ENCODE results near the gene RNF34. TPM values are rescaled to one million over a fixed set of nuclear protein-coding genes. Genes with fewer than 3 reads are reported as not detected.

The RNF34 gene
- total RNA-seq, 1 experiment from 2014 or later, result 53.6 TPM

DNA sequence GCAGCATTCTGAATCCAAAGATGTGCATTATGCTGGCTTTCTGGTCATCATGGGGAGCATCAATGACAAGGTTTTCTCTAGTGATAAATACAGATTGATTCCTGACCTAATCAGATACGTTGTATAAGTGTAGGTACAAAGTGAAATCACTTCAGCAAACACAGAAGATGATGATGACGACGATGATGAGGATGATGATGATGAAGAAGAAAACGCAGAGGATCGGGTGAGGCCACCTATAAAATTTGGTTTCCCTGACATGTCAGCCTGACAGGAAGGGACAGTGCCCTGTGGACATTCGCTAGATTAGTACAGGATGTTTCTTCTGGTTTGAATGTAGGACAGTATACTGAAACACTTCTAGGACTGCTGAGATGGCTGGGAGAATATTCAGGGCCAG is 20.2 kb downstream of the RNF34 start (continued):
- TF ChIP-seq ZNF138 (CRISPR knock-in tag; conservative IDR thresholded peaks at IDR 0.05) (no peak), KAT7 (CRISPR knock-in tag; IDR thresholded peaks at IDR 0.05; ENCODE audit: borderline replicate concordance) (no peak), TP53 (CRISPR knock-in tag; IDR thresholded peaks at IDR 0.05) (no peak), JAZF1 (CRISPR knock-in tag; IDR thresholded peaks at IDR 0.05) (no peak)
- TF ChIP-seq, protein P1, sequence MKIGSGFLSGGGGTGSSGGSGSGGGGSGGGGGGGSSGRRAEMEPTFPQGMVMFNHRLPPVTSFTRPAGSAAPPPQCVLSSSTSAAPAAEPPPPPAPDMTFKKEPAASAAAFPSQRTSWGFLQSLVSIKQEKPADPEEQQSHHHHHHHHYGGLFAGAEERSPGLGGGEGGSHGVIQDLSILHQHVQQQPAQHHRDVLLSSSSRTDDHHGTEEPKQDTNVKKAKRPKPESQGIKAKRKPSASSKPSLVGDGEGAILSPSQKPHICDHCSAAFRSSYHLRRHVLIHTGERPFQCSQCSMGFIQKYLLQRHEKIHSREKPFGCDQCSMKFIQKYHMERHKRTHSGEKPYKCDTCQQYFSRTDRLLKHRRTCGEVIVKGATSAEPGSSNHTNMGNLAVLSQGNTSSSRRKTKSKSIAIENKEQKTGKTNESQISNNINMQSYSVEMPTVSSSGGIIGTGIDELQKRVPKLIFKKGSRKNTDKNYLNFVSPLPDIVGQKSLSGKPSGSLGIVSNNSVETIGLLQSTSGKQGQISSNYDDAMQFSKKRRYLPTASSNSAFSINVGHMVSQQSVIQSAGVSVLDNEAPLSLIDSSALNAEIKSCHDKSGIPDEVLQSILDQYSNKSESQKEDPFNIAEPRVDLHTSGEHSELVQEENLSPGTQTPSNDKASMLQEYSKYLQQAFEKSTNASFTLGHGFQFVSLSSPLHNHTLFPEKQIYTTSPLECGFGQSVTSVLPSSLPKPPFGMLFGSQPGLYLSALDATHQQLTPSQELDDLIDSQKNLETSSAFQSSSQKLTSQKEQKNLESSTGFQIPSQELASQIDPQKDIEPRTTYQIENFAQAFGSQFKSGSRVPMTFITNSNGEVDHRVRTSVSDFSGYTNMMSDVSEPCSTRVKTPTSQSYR (CRISPR knock-in tag; IDR thresholded peaks at IDR 0.05), result no peak

DNA sequence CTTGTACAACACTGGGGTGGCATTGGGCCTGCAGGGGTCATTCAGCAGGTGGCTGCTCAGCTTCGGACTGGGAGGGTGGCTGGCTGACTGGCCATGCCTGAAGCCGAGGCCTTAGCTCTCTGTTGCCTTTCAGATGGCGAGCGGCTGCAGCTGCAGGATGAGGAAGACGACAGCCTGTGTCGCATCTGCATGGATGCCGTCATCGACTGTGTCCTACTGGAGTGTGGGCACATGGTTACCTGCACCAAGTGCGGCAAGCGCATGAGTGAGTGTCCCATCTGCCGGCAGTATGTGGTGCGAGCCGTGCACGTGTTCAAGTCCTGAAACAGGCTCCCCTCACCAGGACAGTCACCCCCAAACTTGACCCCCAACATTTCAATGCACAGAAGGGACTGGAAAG is 23.3 kb downstream of the RNF34 start:
- H3K27ac Mint-ChIP-seq, result peak overlapping the region; percentile 63; the same call in 1 of the 2 replicates

DNA sequence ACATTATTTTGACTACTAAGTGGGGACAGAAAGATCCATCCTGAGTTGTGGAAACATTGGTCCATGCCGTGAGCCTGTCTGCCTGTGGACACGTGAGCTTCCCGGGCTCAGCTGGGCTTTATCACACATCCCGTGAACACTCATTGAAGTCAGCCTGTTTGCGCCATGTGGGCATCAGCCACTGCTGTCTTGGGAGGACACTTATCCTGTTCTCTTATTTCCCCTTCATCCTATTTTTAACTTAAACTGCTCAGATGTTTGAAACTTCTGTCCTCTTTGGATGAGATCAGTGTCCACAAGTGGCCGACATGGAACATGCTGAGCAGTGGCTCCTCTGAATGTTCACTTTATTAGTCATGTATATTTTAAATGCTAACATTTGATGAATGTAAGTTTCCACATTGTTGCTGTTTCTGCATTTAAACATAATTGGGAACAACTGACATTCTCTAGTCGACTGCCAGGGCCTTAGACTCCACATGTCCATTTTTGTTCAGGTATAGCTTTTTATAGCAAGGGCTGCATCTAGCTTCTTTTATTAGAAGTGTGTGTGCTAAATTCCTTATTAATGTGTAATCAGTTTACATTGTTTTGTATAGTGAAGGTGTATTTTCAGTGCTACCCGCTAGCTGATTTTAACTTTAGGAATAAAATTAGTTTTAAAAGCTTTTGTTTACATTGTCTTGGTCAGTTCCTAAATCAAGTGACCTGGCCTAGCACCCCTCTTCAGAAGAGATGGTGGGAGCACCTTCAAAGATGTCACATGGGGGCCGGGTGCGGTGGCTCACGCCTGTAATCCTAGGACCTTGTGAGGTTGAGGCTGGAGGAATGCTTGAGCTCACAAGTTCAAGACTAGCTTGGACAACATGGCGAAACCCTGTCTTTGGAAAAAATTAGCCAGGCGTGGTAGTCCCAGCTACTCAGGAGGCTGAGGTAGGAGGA is 24.0 kb downstream of the RNF34 start:
- H3K36me3 Mint-ChIP-seq, result peaks cover 80% of the 10 kb centered on the region
- H3K4me3 Mint-ChIP-seq, result no peak overlapping the region
- H3K27ac Mint-ChIP-seq, result no peak overlapping the region; the same call in 1 of the 2 replicates
- ChIA-PET POLR2A (interaction anchor here (0.5 kb wide), 1 partner anchor 212 kb away, joined by 5 read pairs; no protein-coding TSS in a partner anchor), CTCF (interaction anchor here (4.5 kb wide), 1 partner anchor 19 kb away, joined by 22 read pairs; no protein-coding TSS in a partner anchor)
- ATAC-seq, result no peak
- DNase-seq (ENCODE audit: low spot score), result no peak
- no peaks in the 10 kb centered on the region for H3K27me3 Mint-ChIP-seq (ENCODE audit: low read depth)
- H3K9me3 Mint-ChIP-seq, result no peaks in the 10 kb centered on the region
- TF ChIP-seq NFYB (CRISPR knock-in tag; conservative IDR thresholded peaks at IDR 0.05; ENCODE audit: low read depth), result no peak
- TF ChIP-seq PRRX2 (CRISPR knock-in tag; IDR thresholded peaks at IDR 0.05), result no peak
- TF ChIP-seq ZNF219 (CRISPR knock-in tag; IDR thresholded peaks at IDR 0.05; ENCODE audit: borderline replicate concordance), result no peak
- TF ChIP-seq FOXJ3 (CRISPR knock-in tag; IDR thresholded peaks at IDR 0.05; ENCODE audit: borderline replicate concordance), result no peak
- TF ChIP-seq NR3C1 (CRISPR knock-in tag; conservative IDR thresholded peaks at IDR 0.05; ENCODE audit: low read depth), result no peak
- no peak for TF ChIP-seq TEAD4 (CRISPR knock-in tag; IDR thresholded peaks at IDR 0.05)
- TF ChIP-seq SOX15 (CRISPR knock-in tag; IDR thresholded peaks at IDR 0.05), result no peak
- TF ChIP-seq GABPB1 (CRISPR knock-in tag; IDR thresholded peaks at IDR 0.05), result no peak
- TF ChIP-seq, protein P2, sequence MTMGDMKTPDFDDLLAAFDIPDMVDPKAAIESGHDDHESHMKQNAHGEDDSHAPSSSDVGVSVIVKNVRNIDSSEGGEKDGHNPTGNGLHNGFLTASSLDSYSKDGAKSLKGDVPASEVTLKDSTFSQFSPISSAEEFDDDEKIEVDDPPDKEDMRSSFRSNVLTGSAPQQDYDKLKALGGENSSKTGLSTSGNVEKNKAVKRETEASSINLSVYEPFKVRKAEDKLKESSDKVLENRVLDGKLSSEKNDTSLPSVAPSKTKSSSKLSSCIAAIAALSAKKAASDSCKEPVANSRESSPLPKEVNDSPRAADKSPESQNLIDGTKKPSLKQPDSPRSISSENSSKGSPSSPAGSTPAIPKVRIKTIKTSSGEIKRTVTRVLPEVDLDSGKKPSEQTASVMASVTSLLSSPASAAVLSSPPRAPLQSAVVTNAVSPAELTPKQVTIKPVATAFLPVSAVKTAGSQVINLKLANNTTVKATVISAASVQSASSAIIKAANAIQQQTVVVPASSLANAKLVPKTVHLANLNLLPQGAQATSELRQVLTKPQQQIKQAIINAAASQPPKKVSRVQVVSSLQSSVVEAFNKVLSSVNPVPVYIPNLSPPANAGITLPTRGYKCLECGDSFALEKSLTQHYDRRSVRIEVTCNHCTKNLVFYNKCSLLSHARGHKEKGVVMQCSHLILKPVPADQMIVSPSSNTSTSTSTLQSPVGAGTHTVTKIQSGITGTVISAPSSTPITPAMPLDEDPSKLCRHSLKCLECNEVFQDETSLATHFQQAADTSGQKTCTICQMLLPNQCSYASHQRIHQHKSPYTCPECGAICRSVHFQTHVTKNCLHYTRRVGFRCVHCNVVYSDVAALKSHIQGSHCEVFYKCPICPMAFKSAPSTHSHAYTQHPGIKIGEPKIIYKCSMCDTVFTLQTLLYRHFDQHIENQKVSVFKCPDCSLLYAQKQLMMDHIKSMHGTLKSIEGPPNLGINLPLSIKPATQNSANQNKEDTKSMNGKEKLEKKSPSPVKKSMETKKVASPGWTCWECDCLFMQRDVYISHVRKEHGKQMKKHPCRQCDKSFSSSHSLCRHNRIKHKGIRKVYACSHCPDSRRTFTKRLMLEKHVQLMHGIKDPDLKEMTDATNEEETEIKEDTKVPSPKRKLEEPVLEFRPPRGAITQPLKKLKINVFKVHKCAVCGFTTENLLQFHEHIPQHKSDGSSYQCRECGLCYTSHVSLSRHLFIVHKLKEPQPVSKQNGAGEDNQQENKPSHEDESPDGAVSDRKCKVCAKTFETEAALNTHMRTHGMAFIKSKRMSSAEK (CRISPR knock-in tag; IDR thresholded peaks at IDR 0.05; ENCODE audit: borderline replicate concordance), result no peak
- TF ChIP-seq, protein P3, sequence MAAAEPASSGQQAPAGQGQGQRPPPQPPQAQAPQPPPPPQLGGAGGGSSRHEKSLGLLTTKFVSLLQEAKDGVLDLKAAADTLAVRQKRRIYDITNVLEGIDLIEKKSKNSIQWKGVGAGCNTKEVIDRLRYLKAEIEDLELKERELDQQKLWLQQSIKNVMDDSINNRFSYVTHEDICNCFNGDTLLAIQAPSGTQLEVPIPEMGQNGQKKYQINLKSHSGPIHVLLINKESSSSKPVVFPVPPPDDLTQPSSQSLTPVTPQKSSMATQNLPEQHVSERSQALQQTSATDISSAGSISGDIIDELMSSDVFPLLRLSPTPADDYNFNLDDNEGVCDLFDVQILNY (CRISPR knock-in tag; IDR thresholded peaks at IDR 0.05), result no peak
- no peak for TF ChIP-seq ZNF232 (CRISPR knock-in tag; IDR thresholded peaks at IDR 0.05)
- TF ChIP-seq GRHL2 (CRISPR knock-in tag; IDR thresholded peaks at IDR 0.05; ENCODE audit: insufficient replicate concordance, severe bottlenecking), result no peak
- TF ChIP-seq ZNF138 (CRISPR knock-in tag; conservative IDR thresholded peaks at IDR 0.05), result no peak
- no peak for TF ChIP-seq TCF7 (CRISPR knock-in tag; IDR thresholded peaks at IDR 0.05; ENCODE audit: low read depth)
- TF ChIP-seq, protein P4, sequence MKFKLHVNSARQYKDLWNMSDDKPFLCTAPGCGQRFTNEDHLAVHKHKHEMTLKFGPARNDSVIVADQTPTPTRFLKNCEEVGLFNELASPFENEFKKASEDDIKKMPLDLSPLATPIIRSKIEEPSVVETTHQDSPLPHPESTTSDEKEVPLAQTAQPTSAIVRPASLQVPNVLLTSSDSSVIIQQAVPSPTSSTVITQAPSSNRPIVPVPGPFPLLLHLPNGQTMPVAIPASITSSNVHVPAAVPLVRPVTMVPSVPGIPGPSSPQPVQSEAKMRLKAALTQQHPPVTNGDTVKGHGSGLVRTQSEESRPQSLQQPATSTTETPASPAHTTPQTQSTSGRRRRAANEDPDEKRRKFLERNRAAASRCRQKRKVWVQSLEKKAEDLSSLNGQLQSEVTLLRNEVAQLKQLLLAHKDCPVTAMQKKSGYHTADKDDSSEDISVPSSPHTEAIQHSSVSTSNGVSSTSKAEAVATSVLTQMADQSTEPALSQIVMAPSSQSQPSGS (CRISPR knock-in tag; IDR thresholded peaks at IDR 0.05; ENCODE audit: borderline replicate concordance, low read depth), result no peak
- no peak for TF ChIP-seq CREB1 (CRISPR knock-in tag; IDR thresholded peaks at IDR 0.05)
- no peaks in the 10 kb centered on the region for H3K4me1 Mint-ChIP-seq

More for the DNA sequence above, 23.3 kb downstream of the RNF34 start:
- POLR2A ChIA-PET, result interaction anchor here (0.5 kb wide), 1 partner anchor 213 kb away, joined by 5 read pairs; no protein-coding TSS in a partner anchor
- 0 out of 2 replicates have a peak, but pooled peaks have one; percentile 38 for TF ChIP-seq FOXP1 (CRISPR knock-in tag; IDR thresholded peaks at IDR 0.05; ENCODE audit: borderline replicate concordance)
- TF ChIP-seq, protein P5, sequence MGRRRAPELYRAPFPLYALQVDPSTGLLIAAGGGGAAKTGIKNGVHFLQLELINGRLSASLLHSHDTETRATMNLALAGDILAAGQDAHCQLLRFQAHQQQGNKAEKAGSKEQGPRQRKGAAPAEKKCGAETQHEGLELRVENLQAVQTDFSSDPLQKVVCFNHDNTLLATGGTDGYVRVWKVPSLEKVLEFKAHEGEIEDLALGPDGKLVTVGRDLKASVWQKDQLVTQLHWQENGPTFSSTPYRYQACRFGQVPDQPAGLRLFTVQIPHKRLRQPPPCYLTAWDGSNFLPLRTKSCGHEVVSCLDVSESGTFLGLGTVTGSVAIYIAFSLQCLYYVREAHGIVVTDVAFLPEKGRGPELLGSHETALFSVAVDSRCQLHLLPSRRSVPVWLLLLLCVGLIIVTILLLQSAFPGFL (CRISPR knock-in tag; IDR thresholded peaks at IDR 0.05; ENCODE audit: borderline replicate concordance), result no peak
- Mint-ChIP-seq H3K9me3 (no peaks in the 10 kb centered on the region), H3K36me3 (peaks cover 75% of the 10 kb centered on the region), H3K4me1 (no peaks in the 10 kb centered on the region), H3K27me3 (ENCODE audit: low read depth) (no peaks in the 10 kb centered on the region), H3K4me3 (no peak overlapping the region)
- CTCF ChIA-PET, result interaction anchor here (4.5 kb wide), 1 partner anchor 19 kb away, joined by 22 read pairs; no protein-coding TSS in a partner anchor
- DNase-seq (ENCODE audit: low spot score) (no peak), ATAC-seq (no peak)

All from WTC11 (cell line).